HCT116 (cell line): ENCODE measurements around the gene TNFRSF21.

Source experiments
- EZH2 ChIP-seq: fragments of 200-600 bp; sonication (generic); IDR thresholded peaks from 2 replicates; pipeline ENCODE4 v1.6.1; 2017; ENCODE audit warnings: antibody characterized with exemption, mixed run types
- TF ChIP-seq, protein P1 (sequence below), 3 experiments: fragments of 200-600 bp in 1 of 3; sonication (generic) in 1 of 3; IDR thresholded peaks in 2 of 3; conservative IDR thresholded peaks in 1 of 3; 2 replicates each; pipeline ENCODE4 v1.5.1; 2012 to 2017; ENCODE audit warnings: low read depth in 2 of 3, low read length in 2 of 3, antibody characterized with exemption in 1 of 3, borderline replicate concordance in 1 of 3, control low read depth in 1 of 3, mild to moderate bottlenecking in 1 of 3, mixed read lengths in 1 of 3, mixed run types in 1 of 3, moderate library complexity in 1 of 3; ENCODE audit not compliant: insufficient read depth in 1 of 3

DNA sequence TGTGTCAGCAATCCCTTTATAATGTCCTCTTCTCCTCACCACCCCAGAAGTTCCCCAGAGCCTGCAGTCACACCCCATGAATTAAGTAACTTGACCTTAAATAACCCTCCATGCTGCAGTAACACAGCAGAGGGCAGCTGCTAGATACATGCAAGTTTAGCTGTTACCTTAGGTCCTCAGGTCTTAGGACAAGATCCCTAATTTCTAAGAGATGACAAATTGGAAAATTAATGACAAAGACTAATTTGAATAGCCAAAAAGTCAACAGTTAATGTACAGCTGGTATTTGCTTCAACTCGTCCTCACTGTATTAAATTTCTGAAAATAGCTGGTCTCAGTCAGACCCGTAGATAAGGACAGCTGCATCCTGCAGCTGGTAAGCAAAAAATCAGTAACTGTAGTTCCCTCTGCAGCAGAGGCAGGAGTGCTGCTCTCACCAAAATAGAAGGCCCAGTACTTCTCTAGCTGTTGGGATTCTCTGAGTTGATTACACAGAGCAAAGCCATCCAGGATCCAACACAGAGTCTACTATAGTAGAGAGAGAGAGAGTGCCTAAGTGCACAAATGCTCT lies 62.4 kb downstream of the TNFRSF21 start:
- TF ChIP-seq, protein P1, sequence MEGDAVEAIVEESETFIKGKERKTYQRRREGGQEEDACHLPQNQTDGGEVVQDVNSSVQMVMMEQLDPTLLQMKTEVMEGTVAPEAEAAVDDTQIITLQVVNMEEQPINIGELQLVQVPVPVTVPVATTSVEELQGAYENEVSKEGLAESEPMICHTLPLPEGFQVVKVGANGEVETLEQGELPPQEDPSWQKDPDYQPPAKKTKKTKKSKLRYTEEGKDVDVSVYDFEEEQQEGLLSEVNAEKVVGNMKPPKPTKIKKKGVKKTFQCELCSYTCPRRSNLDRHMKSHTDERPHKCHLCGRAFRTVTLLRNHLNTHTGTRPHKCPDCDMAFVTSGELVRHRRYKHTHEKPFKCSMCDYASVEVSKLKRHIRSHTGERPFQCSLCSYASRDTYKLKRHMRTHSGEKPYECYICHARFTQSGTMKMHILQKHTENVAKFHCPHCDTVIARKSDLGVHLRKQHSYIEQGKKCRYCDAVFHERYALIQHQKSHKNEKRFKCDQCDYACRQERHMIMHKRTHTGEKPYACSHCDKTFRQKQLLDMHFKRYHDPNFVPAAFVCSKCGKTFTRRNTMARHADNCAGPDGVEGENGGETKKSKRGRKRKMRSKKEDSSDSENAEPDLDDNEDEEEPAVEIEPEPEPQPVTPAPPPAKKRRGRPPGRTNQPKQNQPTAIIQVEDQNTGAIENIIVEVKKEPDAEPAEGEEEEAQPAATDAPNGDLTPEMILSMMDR (IDR thresholded peaks at IDR 0.05 in 2 of 3, conservative IDR thresholded peaks at IDR 0.05 in 1 of 3; ENCODE audit: borderline replicate concordance in 1 of 3, insufficient read depth in 1 of 3, low read depth in 2 of 3, low read length in 2 of 3), result no peak
- no peak for TF ChIP-seq EZH2
